ENCODE results near the gene DTX2. TPM values are rescaled to one million over a fixed set of nuclear protein-coding genes. Genes with fewer than 3 reads are reported as not detected.
"Not testable (repeated sequence)": the region's sequence is repeated elsewhere in the genome, so short reads cannot be mapped to it uniquely, and the experiment has no call there.

DTX2 gene
- total and polyA plus RNA-seq, 2 of the 4 experiments (the other 2 are of a cell fraction) = 1.8 to 7.7 TPM

DNA sequence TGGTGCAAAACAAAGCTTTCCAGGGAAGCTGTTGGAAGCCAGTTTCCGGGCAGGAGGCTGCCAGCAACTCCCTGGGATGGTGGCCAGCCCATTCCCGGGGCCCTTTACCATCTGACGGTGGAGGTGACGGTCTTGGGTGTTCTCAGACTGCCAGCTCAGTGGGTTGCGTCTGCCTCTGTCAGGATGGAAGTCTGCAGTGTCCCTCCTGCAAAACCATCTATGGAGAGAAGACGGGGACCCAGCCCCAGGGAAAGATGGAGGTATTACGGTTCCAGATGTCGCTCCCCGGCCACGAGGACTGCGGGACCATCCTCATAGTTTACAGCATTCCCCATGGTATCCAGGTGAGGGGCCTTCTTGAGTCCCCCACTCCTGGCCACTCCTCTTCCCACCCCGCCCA lies 41.7 kb downstream of the DTX2 start:
- H3K27me3 ChIP-seq (ENCODE audit: control insufficient read depth, insufficient read depth, low read length); H2BK15ac ChIP-seq (ENCODE audit: low read depth, low read length); DNase-seq; H2AFZ ChIP-seq (replicated peaks; ENCODE audit: low read length, poor library complexity); ATAC-seq (ENCODE audit: low read depth); H2AK9ac ChIP-seq (replicated peaks; ENCODE audit: low read depth, low read length, poor library complexity); H3K4ac ChIP-seq (ENCODE audit: low read depth, low read length); POLR2A ChIA-PET (ENCODE audit: unreplicated experiment); H3K9me3 ChIP-seq (ENCODE audit: control insufficient read depth, insufficient read depth, low read length); H3K23ac ChIP-seq (ENCODE audit: low read depth, low read length); H2BK20ac ChIP-seq (ENCODE audit: low read depth, low read length); H3K4me3 ChIP-seq (ENCODE audit: insufficient read depth, low read depth, low read length); CTCF ChIA-PET; H4K8ac ChIP-seq (ENCODE audit: low read depth in 2 of 2, low read length in 2 of 2); H4K5ac ChIP-seq (ENCODE audit: low read depth, low read length); H3K9ac ChIP-seq (ENCODE audit: low read depth, low read length); H3K14ac ChIP-seq (replicated peaks; ENCODE audit: low read depth, low read length); H2AK5ac ChIP-seq (ENCODE audit: low read depth, low read length); H3K56ac ChIP-seq (ENCODE audit: extremely low read depth, insufficient read depth, low read length); dilution Hi-C loops (cut with HindIII; ENCODE audit: low sequenced_read_pairs, unreplicated experiment); H4K20me1 ChIP-seq (ENCODE audit: insufficient read depth, low read length); H4K91ac ChIP-seq (ENCODE audit: insufficient read depth, low read depth, low read length); H2BK120ac ChIP-seq (ENCODE audit: low read depth, low read length); H2BK5ac ChIP-seq (ENCODE audit: low read depth, low read length, poor library complexity, severe bottlenecking); H3K4me1 ChIP-seq (ENCODE audit: control insufficient read depth, insufficient read depth, low read length); H3K18ac ChIP-seq (ENCODE audit: low read depth, low read length); H3K4me2 ChIP-seq (ENCODE audit: low read depth, low read length); intact Hi-C loops (cut with micrococcal nuclease); H3K27ac ChIP-seq (ENCODE audit: insufficient read depth, low read length); in situ Hi-C loops (cut with MboI; ENCODE audit: low sequenced_read_pairs); H3K9me1 ChIP-seq (ENCODE audit: insufficient read depth, low read length); BruUV-seq (replicated peaks); H3K79me1 ChIP-seq (ENCODE audit: low read depth in 1 of 2, low read length in 2 of 2): not testable (repeated sequence)
- H3K36me3 ChIP-seq (ENCODE audit: control insufficient read depth, insufficient read depth, low read length) = peaks cover 16% of the 10 kb centered on the region
- WGBS, 2 experiments (ENCODE audit: extremely low coverage in 2 of 2, insufficient read length in 1 of 2) = no CpG with 5 or more reads among the region's 12 CpGs

DNA sequence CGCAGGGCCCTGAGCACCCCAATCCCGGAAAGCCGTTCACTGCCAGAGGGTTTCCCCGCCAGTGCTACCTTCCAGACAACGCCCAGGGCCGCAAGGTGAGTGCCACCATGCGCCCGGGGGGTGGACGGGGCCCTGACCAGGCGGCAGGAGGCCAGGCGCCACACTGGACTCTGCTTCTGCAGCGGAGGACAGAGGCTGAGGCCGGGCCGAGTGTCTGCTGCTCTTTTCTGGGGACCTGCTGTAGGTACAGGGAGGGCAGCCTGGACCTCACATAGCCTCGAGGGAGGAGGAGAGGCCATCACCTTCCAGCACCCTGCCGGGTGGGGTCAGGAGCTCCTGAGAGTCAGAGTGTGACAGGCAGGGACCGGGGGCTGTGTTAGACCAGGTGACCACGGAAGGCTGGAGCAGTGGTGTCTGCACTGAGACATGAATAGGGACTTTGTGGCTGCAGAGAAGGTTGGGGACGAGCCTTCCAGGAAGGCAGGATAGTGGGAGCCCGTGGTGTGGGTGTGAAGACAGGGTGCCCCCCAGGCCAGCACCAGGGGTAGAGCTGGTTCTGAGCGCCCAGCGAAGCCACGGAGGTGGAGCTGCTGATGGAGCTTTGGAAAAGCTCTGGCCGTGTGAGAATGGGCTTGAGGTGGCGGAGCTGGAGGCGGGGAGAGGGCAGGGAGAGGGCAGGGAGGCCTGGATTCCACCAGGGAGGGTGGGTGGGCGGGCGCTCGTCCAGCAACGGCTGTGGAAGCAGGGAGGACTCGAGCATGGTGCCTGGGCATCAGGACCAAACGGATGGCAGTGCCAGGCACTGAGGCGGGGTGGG lies 43.0 kb downstream of the DTX2 start:
- H2AFZ ChIP-seq (replicated peaks; ENCODE audit: low read length, poor library complexity); H3K23ac ChIP-seq (ENCODE audit: low read depth, low read length); CTCF ChIA-PET; H3K56ac ChIP-seq (ENCODE audit: extremely low read depth, insufficient read depth, low read length); H3K4ac ChIP-seq (ENCODE audit: low read depth, low read length); H3K27ac ChIP-seq (ENCODE audit: insufficient read depth, low read length); H3K9ac ChIP-seq (ENCODE audit: low read depth, low read length); H2BK15ac ChIP-seq (ENCODE audit: low read depth, low read length); H3K18ac ChIP-seq (ENCODE audit: low read depth, low read length); H4K20me1 ChIP-seq (ENCODE audit: insufficient read depth, low read length); H2BK5ac ChIP-seq (ENCODE audit: low read depth, low read length, poor library complexity, severe bottlenecking); H3K4me1 ChIP-seq (ENCODE audit: control insufficient read depth, insufficient read depth, low read length); BruUV-seq (replicated peaks); H3K9me1 ChIP-seq (ENCODE audit: insufficient read depth, low read length); H4K8ac ChIP-seq (ENCODE audit: low read depth in 2 of 2, low read length in 2 of 2); ATAC-seq (ENCODE audit: low read depth); DNase-seq; H2BK120ac ChIP-seq (ENCODE audit: low read depth, low read length); H3K4me2 ChIP-seq (ENCODE audit: low read depth, low read length); H3K4me3 ChIP-seq (ENCODE audit: insufficient read depth, low read depth, low read length); H2BK20ac ChIP-seq (ENCODE audit: low read depth, low read length); H3K27me3 ChIP-seq (ENCODE audit: control insufficient read depth, insufficient read depth, low read length); H4K5ac ChIP-seq (ENCODE audit: low read depth, low read length); H3K9me3 ChIP-seq (ENCODE audit: control insufficient read depth, insufficient read depth, low read length); POLR2A ChIA-PET (ENCODE audit: unreplicated experiment); intact Hi-C loops (cut with micrococcal nuclease); H2AK9ac ChIP-seq (replicated peaks; ENCODE audit: low read depth, low read length, poor library complexity); H2AK5ac ChIP-seq (ENCODE audit: low read depth, low read length); dilution Hi-C loops (cut with HindIII; ENCODE audit: low sequenced_read_pairs, unreplicated experiment); H3K14ac ChIP-seq (replicated peaks; ENCODE audit: low read depth, low read length); H4K91ac ChIP-seq (ENCODE audit: insufficient read depth, low read depth, low read length); H3K79me1 ChIP-seq (ENCODE audit: low read depth in 1 of 2, low read length in 2 of 2): not testable (repeated sequence)
- in situ Hi-C loops (cut with MboI; ENCODE audit: low sequenced_read_pairs) = loop anchor here (5.0 kb wide), 1 partner anchor 72 kb away; no protein-coding TSS in a partner anchor
- WGBS, 2 experiments (ENCODE audit: extremely low coverage in 2 of 2, insufficient read length in 1 of 2) = 92% methylated on average over 2 of the region's 33 CpGs; no CpG with 5 or more reads in 1 of the 2 experiments
- H3K36me3 ChIP-seq (ENCODE audit: control insufficient read depth, insufficient read depth, low read length) = peaks cover 16% of the 10 kb centered on the region

Data from IMR-90 (cell line).